GM20000 (cell line): Measurements from ENCODE around the gene PARP6.

Experiments used
- DNase-seq: peaks from one replicate; pipeline ENCODE4 v3.0.0; 2012; ENCODE audit warnings: low spot score
- TF ChIP-seq, protein P1 (sequence below): IDR thresholded peaks from 2 replicates; pipeline ENCODE4 v1.5.1; 2012; ENCODE audit warnings: mild to moderate bottlenecking, control low read depth; ENCODE audit errors: extremely low read depth, missing control alignments

PARP6 gene

DNA sequence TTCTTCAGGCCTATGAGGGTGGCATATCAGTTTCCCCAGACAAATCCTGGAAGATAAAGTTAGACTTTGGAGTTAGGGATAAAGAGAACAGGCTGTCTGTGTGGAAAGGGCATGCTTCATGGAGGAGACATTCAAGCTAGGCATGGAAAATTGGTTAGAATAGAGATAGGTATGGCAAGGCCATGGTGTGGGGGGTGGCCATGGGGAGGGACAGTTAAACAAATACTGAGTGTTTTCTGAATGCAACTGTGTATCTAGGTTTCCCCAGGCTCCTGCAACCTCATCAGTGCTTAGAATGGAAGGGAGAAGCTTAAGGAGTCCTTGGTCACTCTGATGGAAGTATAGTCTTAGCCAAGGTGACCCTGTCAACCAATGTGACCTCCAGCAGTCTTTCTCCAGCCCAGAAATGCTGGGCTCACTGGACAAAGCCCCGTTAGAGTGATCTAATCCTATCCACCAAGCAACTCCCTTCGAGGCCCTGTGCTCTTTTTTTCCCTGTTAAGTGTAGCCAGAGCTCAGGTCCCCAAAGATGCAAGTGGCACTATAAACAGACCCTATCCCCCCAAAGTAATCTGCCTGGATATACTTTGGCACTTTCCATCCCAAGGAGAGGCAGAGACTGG is 35.9 kb downstream of the PARP6 start:
- no peak for DNase-seq
- TF ChIP-seq, protein P1, sequence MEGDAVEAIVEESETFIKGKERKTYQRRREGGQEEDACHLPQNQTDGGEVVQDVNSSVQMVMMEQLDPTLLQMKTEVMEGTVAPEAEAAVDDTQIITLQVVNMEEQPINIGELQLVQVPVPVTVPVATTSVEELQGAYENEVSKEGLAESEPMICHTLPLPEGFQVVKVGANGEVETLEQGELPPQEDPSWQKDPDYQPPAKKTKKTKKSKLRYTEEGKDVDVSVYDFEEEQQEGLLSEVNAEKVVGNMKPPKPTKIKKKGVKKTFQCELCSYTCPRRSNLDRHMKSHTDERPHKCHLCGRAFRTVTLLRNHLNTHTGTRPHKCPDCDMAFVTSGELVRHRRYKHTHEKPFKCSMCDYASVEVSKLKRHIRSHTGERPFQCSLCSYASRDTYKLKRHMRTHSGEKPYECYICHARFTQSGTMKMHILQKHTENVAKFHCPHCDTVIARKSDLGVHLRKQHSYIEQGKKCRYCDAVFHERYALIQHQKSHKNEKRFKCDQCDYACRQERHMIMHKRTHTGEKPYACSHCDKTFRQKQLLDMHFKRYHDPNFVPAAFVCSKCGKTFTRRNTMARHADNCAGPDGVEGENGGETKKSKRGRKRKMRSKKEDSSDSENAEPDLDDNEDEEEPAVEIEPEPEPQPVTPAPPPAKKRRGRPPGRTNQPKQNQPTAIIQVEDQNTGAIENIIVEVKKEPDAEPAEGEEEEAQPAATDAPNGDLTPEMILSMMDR: no peak

DNA sequence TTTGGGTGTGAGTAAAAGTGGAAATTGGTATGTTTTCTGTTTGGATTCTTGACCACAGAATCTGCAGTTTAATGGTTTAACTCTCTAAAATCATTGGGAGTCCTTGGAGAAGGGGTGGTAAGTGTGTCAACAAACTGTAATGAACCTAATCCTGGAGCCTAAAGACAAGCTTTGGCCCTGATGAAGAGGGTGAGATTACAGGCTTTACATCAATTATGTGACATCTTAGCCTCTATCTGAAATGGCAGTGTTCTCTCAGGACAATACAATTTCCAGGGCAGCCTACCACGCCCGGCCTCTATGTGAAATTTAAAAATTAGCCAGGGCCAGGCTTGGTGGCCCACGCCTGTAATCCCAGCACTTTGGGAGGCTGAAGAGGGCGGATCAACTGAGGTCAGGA is 37.1 kb downstream of the PARP6 start:
- DNase-seq: no peak
- TF ChIP-seq, protein P1: no peak

DNA sequence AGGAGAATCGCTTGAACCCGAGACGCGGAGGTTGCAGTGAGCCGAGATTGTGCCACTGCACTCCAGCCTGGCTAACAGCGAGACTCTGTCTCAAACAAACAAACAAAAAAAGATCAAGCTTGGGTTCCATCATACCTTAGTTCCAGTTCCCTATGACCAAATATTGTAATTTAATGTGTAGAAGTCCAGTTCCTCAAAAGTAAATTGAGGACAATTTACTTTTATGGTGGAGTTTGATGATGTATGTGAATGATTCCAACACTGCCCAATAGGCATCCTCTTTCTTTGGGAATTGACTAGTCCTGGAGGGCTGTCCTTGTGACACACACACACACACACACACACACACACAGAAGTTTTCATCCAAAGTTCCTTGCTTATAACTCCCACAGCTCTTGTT is 38.6 kb downstream of the PARP6 start:
- DNase-seq: no peak
- TF ChIP-seq, protein P1: no peak

DNA sequence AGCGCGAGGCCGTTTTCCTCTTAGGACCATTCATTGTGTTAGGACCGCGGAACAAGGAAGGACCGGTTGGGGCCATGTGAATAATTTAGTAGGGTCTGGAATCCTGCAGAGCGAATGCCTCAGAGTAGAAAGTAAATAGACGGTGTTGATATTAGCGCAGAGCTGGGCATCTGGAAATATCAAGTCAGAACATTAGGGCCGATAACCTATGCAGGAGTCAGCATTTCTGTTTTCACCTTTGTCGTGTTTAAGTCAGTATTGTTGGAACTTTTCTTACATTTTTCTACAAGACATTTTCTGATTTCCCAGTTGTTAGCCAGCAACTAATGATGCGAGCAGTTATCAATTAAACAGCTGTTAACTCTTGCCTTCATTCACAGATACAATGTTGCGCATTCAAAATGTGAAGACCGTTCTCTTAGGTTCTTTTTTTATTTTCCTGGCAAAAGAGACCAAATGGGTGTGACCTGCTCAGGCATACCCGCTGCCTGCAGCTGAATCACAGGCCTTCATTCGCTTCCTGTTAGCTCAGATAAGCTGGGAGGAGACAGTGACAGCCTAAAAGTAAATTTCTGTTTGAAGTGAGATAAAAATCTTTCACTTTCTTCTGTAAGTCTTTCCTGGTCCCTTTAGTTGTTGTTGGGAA is 40.4 kb downstream of the PARP6 start:
- DNase-seq: peak; percentile 33
- TF ChIP-seq, protein P1: no peak

DNA sequence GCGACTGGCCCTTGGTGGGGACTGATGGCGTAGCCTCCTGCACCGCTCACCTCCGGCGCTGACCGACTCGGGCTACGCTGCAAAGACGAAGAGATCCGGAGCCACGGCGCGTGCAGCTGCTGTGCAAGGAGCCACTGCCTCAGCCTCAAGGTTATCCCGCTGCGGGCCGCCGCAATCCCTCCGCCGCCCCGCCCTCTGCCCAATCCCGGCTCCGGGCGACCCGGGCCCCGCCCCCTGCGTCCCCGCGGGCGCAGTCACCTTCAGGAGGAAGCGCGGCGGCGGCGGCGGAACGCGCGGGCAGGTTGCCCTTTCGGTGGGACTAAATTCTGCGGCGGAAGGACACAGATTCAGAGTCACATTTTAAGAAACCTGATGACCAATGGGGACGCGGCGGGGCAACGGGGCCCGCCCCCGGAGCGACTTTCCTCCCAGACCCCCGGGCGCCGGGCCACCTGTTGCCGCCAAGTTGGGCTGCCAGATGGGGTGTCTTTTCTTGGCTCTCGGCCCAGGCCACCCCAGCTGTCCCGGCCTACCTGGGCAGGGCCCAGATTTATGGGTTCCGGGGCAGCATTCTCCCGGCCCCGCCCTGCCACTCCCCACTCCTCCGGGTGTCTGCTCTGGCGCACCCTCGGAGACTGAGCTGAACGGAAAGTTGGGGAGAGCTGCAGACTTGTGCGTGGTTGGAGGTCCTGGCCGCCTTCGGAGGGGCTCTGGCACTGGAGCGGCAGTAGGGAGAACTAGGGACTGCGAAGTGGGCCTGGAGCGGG is 41.1 kb downstream of the PARP6 start, which contains the start of gene PKM:
PKM (minus strand) TSS at position 125 of the 767 bp plus-strand sequence. CDS start 12,093 bp downstream, outside the sequence.
- TF ChIP-seq, protein P1: no peak
- DNase-seq: peak; percentile 95

DNA sequence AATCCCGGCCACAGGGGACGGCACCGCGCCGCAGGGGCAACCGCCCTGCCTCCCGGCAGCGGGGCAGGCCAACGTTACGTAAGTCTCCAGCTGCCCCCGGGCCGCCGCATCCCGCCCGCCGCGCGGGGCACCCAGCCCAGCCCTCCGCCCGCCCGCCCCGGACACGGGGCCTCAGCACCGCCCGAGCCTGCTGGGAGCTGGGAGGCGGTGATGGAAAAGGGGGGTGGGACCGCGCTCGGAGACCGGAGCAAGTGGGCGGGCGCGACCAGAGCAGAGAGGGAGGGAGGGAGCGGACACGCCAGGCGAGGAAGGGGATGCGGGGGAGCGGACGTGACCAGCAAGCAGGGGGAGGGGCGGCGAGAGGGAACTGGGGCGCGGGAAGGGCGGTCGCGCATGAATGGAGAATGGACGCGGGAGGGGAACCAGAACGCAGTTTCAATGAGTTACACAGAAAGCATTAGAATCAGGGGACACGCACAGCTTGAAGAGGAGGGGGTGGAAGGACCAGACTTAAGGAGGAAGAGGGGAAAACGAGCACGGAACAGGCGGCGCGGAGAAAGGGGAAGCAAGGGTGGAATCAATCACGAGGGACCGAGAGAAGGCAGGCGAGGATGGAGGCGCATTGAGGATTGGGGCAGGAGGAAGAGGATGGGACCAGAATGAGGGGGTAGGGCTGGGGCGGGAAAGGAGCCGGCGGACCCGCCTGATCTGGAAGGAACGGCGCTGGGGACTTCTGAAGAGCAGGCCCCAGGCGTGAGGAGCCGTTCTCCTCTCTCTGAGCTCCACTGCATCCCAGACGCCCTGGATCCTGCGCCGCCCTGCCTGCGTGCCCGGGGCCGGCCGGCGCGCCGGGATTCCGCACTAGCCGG is 41.9 kb downstream of the PARP6 start:
- TF ChIP-seq, protein P1: no peak
- peak; percentile 83 for DNase-seq
